ENCODE data around the gene INSIG2.

The INSIG2 gene

DNA sequence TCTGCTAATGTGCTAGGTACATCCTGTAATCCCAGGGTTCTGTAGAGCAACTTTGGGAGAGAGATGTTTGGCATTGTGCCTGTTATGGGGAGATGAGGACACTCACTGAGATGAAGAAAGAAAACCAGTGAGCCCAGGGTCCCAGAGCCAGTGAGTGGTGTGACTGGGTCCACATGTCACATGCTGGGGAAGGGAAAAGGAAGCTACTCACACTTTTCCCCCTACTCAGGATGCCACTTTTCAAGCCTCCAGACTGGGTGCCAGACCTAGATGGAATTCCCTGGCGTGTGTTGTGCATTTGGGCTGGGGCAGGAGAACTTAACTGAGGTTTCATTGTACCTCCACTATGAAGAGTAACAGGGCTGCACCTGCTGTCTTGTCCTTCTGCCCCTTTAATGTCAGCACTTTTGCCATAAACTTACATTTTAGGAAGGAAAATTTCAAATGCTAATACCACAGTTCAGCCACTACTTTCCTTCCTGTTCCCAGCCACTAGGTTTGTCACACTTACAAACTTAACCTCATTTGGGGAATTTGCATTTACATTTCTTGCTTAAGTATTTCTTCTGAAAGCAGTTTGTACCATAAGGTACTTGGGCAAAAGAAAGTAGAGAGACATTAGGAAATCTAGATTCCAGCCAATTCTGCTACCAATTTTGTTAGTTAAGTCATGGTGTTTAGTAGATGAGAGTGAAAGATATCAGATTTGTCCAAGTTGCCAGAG is 10.2 kb downstream of the INSIG2 start:
- no peak for DNase-seq (ENCODE audit: low read depth in 2 of 2, low spot score in 1 of 2)

DNA sequence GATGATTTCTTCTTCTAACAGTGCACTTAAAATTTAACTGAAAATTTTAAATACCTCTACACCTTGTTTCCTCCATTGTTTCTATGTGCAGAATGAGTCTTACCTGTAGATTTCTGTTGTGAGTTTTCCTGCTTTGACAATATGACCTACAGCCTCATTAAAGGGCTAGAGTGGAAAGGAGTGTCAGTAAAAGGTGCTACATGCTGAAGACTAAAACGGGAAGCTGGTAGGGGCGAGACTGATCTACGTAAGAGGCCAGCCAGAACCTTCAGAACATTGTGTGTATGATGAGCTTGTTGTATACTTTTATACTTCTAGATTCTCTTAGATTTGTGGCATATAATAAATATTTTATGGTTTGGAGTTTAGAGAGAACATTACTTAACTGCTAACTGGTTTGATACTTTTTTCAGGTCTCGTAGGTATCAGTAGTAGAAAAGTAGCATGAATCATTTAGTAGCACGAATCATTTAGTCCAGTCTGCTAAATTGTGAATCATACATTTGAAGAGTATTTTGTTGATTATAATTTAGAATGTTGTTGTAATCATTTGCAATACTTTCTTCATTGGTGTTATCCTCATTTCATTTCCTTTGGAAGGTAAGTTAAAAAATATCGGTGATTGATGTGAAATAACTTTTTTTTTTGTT is 14.3 kb downstream of the INSIG2 start:
- no peak for DNase-seq (ENCODE audit: low read depth in 2 of 2, low spot score in 1 of 2)

DNA sequence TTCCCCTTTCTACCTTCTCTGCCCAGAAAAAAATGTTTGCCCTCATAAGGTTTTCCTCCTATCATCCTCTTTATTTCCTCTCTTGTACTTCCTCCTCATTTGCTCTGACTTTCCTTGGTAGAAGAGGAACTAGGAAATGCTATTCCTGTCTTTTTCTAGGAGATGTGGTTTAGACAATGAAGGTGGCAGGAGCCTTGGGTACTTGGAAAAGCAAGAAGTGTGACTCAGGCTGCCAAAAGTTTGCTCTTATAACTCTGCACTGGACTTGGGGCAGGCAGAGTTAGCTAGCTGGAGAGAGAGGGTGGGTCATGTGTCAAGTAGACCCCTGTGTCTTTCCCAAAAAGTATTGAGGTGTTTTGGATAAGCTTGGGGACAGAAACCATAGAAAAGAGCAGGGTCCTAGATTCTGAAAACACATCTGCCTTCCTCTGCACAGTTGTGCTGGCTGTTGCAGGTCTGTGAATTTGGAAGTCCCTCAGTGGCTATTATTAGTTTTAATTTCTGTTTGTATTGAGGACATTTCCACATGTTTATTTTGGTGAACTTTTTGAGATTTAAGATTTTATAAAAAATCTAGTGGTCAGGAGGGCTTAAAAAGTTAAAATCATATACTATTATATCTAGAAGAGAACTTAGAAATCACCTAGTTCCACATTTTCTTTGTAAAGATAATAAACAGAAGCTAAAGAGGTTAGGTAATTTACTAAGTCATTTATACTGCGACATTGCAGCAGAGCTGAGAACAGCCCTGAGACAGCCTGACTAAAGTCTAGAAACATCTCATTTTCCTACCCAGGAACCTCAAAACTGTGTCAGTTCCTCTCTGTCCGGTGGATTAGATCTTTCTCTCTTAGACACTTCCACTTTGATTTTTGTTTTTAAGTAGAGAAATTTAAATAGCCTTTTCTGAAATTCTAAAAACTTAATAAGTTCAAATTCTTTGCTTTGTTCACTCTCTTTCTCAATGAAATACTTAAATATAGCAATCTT is 16.0 kb downstream of the INSIG2 start:
- DNase-seq (ENCODE audit: low read depth in 2 of 2, low spot score in 1 of 2), result no peak

DNA sequence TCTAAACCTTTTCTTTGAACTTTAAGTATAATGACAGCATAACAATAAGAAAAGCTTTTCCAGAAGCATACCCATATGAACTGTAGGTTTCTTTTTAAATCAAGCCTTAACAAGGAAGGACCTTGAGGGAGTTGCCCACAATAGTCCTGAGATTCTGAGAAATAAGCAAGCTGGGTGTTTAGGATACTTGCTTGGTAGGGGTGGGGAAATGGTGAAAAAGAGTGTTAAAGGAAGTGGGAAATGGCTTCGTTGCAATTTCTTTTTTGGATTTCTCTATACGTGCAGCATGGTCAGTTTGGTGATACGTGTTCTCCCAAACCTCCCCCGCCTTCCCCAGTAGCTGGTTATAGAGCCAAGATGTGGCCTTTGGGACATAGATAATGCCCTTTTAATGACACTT is 17.2 kb downstream of the INSIG2 start:
- DNase-seq (ENCODE audit: low read depth in 2 of 2, low spot score in 1 of 2), result no peak

DNA sequence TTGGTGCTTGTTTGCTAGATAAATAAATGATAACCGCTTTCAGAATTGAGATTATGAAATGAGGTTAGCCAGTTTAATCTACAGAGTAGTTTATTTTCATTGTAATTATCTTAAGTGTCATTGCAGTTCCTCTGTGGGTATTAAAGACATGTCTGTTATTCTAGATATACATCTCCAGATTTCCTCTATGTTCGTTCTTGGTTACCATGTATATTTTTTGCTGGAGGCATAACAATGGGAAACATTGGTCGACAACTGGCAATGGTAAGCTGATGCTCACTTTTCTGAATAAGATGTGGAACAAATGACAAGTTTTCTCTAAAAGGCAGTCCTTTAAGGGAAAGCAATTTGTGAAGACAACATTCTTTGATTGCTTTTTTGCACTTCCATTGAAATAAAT is 18.7 kb downstream of the INSIG2 start:
- no peak for DNase-seq (ENCODE audit: low read depth in 2 of 2, low spot score in 1 of 2)

DNA sequence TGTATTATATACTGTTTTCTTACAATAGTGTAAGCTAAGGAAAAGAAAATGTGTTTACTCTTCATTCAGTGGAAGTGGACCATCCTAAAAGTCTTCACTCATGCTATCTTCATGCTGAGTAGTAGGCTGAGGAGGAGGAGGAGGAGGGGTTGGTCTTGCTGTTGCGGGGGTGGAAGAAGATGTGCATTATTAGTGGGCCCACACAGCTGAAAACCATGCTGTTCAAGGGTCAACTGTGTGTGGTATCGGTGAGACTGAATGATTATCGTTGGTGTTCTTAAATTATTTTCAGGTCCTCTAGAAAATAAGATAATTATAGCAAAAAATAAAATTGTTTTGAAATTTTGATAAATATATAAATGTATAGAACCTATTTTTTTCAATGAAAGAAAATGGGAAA is 22.0 kb downstream of the INSIG2 start:
- DNase-seq (ENCODE audit: low read depth in 2 of 2, low spot score in 1 of 2), result no peak

DNA sequence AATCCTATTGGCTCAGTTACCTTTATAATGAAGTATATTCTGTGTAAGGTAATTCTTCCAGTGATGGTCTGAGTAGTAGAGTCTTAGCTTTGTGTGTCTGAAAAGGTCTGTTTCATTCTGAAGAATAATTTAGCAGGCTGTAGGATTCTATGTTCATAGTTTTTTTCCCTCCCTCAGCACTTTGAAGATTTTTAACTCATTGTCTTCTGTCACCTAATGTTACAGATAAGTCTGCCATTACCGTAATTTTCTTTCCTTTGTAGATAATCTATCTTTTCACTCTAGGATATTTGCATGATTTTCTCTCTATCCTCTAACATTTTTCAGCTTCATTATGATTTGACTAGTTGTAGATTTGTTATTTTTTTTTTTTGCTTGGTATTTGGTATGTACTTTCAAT is 22.7 kb downstream of the INSIG2 start:
- no peak for DNase-seq (ENCODE audit: low read depth in 2 of 2, low spot score in 1 of 2)

DNA sequence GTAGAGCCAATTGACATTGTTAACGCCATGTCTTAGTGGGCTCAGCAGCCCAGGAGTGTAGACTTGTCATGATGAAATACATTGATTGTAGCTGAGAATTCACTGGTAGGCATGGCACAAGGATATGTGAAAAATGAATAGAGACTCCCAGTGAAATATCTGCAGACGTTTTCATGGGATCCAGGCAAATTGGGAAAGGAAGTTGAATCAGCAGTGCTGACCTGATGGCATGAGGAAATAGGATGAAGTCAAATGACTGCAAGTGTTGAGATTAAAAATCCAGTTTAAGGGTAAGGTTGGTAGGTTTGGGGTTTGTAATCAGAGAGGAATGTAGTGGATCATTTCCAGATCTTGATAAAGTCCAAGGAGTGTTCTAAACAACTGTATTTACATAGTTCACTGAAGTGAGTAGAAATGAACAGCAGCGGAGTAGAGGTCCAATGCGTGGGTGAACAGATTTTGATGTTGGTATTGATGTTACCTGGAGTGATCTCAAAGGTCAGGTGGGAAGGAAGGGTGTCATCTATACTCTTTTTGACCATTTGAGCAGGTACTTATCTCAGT is 24.6 kb downstream of the INSIG2 start:
- DNase-seq (ENCODE audit: low read depth in 2 of 2, low spot score in 1 of 2), result no peak

DNA sequence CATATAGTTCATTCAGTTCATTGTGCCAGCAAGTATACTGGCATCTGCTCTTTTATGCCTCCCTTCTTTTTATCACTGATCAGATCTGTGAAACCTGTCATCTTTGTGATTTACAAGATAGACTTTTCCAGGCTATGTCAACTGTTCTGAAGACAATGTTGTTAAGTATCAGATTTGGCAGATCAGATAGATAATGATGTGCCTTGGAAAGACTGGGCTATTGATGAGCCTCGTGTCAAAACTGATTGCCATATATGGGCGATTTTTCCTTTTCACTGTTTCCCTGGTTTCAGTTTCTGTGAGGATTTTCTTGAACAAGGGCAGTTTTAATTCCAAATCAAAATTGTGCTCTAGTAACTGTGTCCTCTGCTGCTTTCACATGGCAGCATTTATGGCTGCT is 26.6 kb downstream of the INSIG2 start:
- no peak for DNase-seq (ENCODE audit: low read depth in 2 of 2, low spot score in 1 of 2)

DNA sequence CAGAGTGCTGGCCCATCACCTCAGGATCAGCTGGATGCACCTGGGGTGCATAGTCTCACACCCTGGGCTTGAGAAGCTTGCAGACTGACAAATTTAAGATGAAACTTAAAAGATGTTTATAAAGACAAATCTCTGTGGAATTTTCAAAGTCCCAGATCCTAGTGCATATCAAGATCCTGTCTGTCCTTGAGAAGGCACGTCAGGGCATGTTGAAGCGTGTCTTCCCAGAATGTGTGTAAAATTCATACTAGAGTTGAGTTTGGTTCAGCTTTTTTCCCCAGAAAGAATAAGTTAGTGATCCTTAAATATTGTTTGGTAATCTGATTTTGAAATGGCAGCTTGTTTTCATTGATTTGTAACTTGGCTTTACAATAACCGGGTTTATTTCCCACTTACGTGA is 27.5 kb downstream of the INSIG2 start:
- no peak for DNase-seq (ENCODE audit: low read depth in 2 of 2, low spot score in 1 of 2)

DNA sequence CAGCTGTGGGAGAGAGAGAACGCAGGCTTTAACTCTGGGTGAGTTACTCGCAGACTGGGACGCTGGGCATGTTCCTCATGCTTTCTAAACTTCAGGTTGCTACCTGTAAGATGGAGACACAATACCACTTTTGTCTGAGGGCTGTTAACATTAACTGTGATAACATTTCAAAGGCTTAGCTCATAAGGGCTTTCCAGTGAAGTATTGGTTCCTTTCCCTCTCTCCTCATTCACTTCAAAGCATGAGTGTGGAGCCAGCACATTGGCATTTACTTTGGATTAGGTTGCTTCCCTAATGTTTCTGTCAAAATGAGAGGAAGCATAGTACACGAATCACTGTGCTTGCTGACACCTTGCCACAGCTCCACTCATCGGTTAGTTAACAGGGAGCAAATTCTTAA is 30.2 kb downstream of the INSIG2 start:
- DNase-seq (ENCODE audit: low read depth in 2 of 2, low spot score in 1 of 2), result no peak

DNA sequence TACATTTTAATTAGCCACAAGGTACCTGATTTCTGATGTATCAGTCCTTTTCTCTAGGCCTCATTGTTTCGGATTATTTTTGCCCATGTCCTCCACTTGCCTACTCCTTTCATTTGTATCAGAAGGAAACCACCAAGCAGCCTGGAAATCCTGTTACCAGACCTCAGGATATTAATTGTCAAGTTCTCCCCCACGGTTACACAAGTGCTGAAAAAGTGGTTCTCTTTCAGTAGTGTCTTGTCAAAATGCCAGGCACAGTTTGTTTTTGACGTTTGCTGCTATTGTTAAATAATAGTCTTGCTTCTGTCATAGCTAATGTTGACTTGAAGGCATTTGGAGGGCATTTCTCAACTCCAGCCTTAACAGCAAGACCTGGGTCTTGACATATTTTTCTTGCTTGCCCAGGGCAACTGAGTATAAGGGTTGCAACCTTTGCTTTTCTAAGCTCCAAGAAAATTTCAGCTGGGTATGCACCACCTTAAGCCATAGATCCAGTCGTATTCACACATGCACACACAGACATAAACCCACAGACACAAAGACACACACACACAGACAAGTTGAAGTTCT is 31.0 kb downstream of the INSIG2 start:
- DNase-seq (ENCODE audit: low read depth in 2 of 2, low spot score in 1 of 2), result no peak

DNA sequence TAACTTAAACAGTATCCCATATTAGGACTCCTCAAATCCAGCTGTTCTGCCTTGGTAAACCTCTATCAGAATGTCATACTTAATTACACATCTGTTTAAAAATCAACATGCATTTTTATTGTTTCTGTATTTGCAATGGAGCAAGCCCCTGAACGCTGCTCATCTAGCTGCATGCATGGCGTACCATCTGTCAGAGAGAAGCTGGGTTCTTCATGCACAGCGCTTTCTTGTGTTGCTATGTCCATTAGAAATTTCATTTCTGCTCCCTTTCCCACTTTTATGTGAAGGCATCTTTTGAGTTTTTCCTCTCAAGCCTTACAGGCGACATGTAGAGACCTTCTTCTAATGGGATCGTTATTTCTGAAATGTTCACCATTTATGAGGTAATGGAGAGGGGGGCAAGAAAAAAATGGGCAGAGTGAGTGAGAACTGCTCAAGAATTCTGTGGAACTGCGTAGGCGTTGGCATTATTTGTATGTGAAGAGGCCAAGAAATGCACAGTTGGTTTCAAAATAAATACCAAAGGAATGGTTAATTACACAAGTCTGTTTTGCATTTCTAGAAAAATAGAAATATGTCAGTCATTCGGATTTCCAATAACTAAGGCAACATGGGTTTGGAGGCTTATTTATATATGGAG is 31.6 kb downstream of the INSIG2 start:
- no peak for DNase-seq (ENCODE audit: low read depth in 2 of 2, low spot score in 1 of 2)

DNA sequence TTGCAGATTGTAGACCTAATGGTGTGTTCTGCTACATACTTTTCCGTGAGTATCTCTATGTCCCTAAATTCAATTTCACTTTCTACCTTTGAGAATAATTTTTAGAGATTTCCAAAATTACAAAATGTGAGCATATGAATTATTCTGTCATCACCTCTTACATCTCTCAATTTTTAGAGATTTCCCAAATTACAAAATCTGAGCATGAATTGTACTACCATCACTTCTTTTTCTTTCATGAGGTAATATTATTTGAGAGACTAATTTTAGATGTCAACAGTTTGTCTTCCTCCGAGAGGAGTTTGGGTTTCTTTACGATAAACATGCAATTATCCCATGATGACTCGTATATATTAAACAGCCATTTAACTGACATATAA is 32.1 kb downstream of the INSIG2 start:
- DNase-seq (ENCODE audit: low read depth in 2 of 2, low spot score in 1 of 2), result no peak

DNA sequence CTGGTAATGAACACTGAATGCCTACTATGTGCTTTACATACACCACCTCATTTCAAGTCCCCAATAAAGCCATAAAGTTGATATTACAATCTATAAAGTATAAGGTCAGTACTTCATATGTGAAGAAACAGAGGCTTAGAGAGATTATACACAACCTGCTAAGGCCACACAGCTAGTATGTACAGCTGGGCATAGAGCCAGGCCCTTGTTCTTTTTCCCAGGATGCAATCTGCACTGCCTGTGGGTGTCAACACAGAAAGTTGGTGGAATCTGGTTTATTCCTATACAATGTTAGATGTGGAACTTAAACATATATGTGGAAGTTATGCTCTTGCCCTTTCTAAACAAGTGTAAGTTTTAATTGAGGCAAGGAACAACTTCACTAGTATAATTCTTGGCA is 32.8 kb downstream of the INSIG2 start:
- DNase-seq (ENCODE audit: low read depth in 2 of 2, low spot score in 1 of 2), result no peak

DNA sequence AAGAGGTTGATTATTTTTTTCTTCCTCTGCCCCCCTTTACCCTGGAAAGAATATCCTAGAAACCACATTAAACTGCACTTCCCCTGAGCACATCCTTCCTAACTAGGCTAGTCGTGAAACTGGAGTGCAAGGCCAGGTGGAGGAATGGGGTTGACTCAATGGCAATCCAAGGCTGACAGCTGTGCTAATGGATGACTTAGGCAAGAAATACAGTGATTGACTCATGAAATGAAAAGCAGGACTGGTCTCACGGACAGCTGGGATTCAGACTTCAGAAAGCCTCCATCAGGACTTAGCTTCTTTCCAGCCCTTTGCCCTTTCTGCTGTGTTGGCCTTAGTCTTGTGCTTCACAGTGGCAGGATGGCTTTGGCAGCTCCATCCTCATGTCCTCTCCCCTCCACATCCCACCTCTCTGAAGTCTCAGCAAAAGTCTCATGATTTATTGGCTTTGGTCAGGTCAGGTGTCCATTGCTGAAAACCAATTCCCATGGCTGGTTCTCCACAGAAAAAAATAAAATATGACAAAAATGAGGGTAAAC is 33.8 kb downstream of the INSIG2 start:
- no peak for DNase-seq (ENCODE audit: low read depth in 2 of 2, low spot score in 1 of 2)

DNA sequence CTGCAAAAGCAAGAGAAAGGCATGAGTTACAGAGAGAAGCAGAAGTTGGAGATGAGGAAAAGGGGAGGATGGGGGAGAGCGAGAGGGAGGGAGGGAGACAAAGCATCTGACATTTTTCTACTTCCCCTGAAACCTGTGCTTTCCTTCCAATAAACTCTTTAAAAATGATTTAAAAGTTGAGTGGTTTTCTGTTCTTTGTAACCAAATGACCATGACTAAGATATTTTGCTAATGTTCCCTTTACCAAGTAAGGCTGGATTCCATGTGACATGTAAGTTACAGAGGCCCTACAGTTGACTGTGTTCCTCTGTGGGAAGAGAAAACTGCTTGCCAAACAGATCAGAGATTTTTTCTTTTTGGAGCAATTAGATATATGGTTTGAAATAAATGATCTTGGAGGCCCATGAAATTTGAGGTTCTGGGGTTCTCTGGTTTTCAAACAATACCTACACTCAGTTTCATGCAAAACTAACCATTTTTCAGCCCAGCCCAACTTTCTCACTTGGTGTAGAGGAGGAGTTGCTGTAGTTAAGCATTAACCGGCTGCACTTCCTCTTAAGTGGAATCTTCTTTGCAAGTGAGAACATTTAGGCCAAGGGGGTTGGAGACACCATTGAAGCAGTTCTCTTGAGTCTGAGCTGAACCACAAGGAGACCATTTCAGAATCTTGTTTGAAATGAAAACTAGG is 34.5 kb downstream of the INSIG2 start:
- no peak for DNase-seq (ENCODE audit: low read depth in 2 of 2, low spot score in 1 of 2)

DNA sequence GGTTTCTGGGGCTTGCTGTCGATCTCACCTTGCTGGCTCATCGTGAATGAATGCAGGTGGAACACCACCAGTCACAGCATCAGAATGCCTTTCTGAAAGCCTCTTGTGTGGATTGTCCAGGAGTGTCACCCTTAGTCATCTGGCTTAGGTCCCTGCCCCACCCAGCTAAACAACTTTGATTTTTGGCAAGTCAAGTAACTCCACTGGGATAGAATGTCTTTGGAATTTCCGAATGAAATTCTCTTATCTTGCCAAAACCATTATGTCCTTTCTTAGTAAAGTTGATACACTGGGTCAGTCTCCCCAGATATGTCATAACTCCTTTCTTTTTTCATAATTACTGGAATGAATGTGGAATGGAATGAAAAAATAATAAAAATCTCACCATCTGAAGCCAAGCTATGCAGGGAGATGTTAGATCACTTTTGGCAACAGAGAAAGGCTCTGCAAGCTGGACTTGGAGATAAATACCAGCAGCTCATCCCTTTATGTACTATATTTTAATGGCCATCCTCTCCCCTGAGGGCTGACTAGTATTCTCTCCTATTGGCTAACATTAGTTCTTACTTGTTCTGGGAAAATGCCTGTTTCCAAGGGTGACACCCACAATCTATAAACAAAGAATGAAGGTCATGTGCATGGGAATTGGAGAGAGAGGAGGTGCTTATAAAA is 35.4 kb downstream of the INSIG2 start:
- DNase-seq (ENCODE audit: low read depth in 2 of 2, low spot score in 1 of 2), result no peak

DNA sequence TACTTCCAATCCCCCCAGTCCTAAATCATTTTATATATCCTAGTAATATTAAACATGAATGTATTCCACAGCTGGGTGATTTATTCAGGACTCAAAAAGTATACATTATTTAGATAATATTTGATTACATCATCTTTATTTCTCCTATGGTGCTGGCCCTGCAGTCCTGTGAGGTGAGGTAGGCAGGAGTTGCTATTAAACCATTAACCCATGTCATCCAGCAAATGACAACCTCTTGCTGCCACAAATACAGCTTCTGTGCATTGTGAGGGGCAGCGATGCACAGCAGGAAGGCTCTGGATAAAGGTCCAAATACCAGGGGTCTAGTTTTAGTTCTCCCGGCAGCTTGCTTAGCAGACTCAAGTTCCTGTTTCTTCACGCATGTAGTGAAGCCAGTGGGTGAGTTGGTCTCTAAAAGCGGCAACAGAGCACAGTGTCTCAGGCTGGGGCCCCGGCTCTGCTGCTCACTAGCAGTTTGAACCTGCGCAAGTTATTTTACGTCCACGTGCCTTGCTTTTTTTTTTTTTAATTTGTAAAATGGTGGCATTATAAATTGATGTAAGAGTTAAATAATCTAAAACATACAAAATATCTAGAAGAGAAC is 36.1 kb downstream of the INSIG2 start:
- DNase-seq (ENCODE audit: low read depth in 2 of 2, low spot score in 1 of 2), result no peak
